HepG2 (cell line): ENCODE results near the gene RIN3.

ENCODE experiments used
- CTCF ChIP-seq: sonication (generic); formaldehyde crosslinking; IDR thresholded peaks from 2 replicates; pipeline ENCODE4 v1.5.0; 2020; ENCODE audit warnings: mild to moderate bottlenecking, missing genetic modification reagents, moderate library complexity
- DDIT3 ChIP-seq: sonication (generic); formaldehyde crosslinking; IDR thresholded peaks from 2 replicates; pipeline ENCODE4 v1.4.0; 2020; ENCODE audit warnings: mild to moderate bottlenecking, missing genetic modification reagents
- JUND ChIP-seq: sonication (generic); formaldehyde crosslinking; IDR thresholded peaks from 2 replicates; pipeline ENCODE4 v1.8.0; 2022; ENCODE audit warnings: mild to moderate bottlenecking, missing genetic modification reagents
- KDM5A ChIP-seq: fragments of 200-600 bp; sonication (generic); IDR thresholded peaks from 2 replicates; pipeline ENCODE4 v1.7.0; 2018; ENCODE audit warnings: antibody characterized with exemption, mild to moderate bottlenecking, low read length, borderline replicate concordance
- ZNF274 ChIP-seq: sonication (generic); formaldehyde crosslinking; IDR thresholded peaks from 2 replicates; pipeline ENCODE4 v1.5.1; 2020; ENCODE audit warnings: mild to moderate bottlenecking, missing genetic modification reagents

GRCh38 chr14:92596331-92596907, 82.8 kb downstream of the RIN3 start:
- TF ChIP-seq CTCF (CRISPR knock-in tag) (no peak), ZNF274 (CRISPR knock-in tag) (no peak), JUND (CRISPR knock-in tag) (no peak), DDIT3 (CRISPR knock-in tag) (no peak), KDM5A (no peak)
